ENCODE results near the gene EIF5AL1. TPM values are rescaled to one million over a fixed set of nuclear protein-coding genes. Genes with fewer than 3 reads are reported as not detected.
"Not testable (repeated sequence)": the region's sequence is repeated elsewhere in the genome, so short reads cannot be mapped to it uniquely, and the experiment has no call there.

Gene EIF5AL1
- total and polyA plus RNA-seq, 4 donors: 0.05 to 2.1 (median 0.52) TPM

DNA sequence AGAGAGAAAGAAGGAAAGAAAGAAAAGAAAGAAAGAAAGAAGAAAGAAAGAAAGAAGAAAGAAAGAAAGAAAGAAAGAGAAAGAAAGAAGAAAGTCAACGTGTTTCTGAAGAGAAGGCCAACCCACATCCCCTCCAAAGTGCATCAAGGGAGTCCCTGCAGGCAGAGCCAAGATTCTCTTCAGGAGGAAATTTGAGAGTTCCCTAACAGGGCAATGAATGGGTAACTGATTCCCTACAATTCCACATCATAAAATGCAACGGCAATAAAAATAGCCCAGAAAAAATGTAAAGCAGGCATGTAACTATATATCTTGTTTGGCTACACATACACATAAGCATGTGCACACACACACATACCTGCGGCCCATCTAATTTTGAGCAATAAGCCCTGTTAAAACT lies 32.1 kb downstream of the EIF5AL1 start:
- H3K27ac ChIP-seq (ENCODE audit: low read depth in 1 of 2, low read length in 2 of 2); H3K9ac ChIP-seq (ENCODE audit: low read depth in 1 of 2, low read length in 2 of 2); DNase-seq (ENCODE audit: low spot score); H3K4me3 ChIP-seq (ENCODE audit: low read depth in 1 of 3, low read length in 3 of 3); H3K9me3 ChIP-seq (ENCODE audit: control insufficient read depth in 4 of 4, low read length in 3 of 4); H3K36me3 ChIP-seq (ENCODE audit: control insufficient read depth in 4 of 4, insufficient read depth in 3 of 4, low read depth in 1 of 4, low read length in 3 of 4); H3K4me1 ChIP-seq (ENCODE audit: control insufficient read depth in 4 of 4, insufficient read depth in 4 of 4, low read length in 3 of 4); H3K27me3 ChIP-seq (ENCODE audit: control insufficient read depth in 4 of 4, insufficient read depth in 4 of 4, low read length in 3 of 4): not testable (repeated sequence)
- 89% methylated on average over 3 of the region's 3 CpGs for WGBS

- H3K36me3 ChIP-seq (ENCODE audit: control insufficient read depth in 4 of 4, insufficient read depth in 3 of 4, low read depth in 1 of 4, low read length in 3 of 4); H3K27ac ChIP-seq (ENCODE audit: low read depth in 1 of 2, low read length in 2 of 2); H3K4me1 ChIP-seq (ENCODE audit: control insufficient read depth in 4 of 4, insufficient read depth in 4 of 4, low read length in 3 of 4); H3K9ac ChIP-seq (ENCODE audit: low read depth in 1 of 2, low read length in 2 of 2); DNase-seq (ENCODE audit: low spot score); H3K27me3 ChIP-seq (ENCODE audit: control insufficient read depth in 4 of 4, insufficient read depth in 4 of 4, low read length in 3 of 4); H3K9me3 ChIP-seq (ENCODE audit: control insufficient read depth in 4 of 4, low read length in 3 of 4); H3K4me3 ChIP-seq (ENCODE audit: low read depth in 1 of 3, low read length in 3 of 3): not testable (repeated sequence)
- WGBS: 82% methylated on average over 3 of the region's 3 CpGs
Observed at GRCh38 chr10:79544926-79545659, 32.8 kb downstream of the EIF5AL1 start.

DNA sequence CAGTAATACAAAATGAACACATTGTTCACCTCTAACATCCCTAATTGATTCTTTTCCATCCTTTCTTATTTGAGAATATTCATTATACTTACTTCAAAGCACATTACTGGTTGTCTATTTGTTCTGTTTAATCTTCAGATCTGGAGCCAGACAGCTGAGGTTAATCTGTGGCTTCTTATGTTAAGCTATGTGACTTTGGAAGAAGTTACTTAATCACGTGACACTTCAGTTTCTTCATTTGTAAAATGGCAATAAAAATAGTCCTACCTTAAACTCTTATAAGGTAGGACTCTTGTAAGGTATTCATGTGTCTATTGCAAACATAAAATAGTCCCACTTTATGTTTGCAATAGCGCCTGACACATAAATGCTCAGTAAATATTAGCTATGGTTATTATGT lies 34.8 kb downstream of the EIF5AL1 start:
- not testable (repeated sequence) for H3K9me3 ChIP-seq (ENCODE audit: control insufficient read depth in 4 of 4, low read length in 3 of 4); H3K27ac ChIP-seq (ENCODE audit: low read depth in 1 of 2, low read length in 2 of 2); H3K27me3 ChIP-seq (ENCODE audit: control insufficient read depth in 4 of 4, insufficient read depth in 4 of 4, low read length in 3 of 4); H3K36me3 ChIP-seq (ENCODE audit: control insufficient read depth in 4 of 4, insufficient read depth in 3 of 4, low read depth in 1 of 4, low read length in 3 of 4); H3K9ac ChIP-seq (ENCODE audit: low read depth in 1 of 2, low read length in 2 of 2); H3K4me1 ChIP-seq (ENCODE audit: control insufficient read depth in 4 of 4, insufficient read depth in 4 of 4, low read length in 3 of 4); DNase-seq (ENCODE audit: low spot score); H3K4me3 ChIP-seq (ENCODE audit: low read depth in 1 of 3, low read length in 3 of 3)
- WGBS: 88% methylated on average over 2 of the region's 2 CpGs

DNA sequence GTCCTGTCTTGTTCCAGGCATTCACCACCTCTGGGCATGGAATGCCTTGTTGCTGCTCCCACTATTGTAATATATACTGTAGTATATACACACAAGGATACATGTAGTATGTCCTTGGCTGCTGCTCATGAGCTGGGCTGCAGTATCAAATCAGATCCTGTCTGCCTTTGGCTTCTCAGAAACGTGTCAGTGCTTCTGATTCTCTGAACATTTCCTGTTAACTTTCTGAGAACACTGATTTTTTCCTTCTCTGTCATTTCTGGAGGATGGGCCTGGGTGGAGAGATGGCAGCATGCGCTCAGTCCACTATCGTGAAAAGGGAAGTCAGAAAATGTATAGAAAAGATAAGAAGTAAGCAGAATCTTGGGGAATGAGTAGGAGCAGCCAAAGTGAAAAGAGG lies 35.6 kb downstream of the EIF5AL1 start:
- H3K9me3 ChIP-seq (ENCODE audit: control insufficient read depth in 4 of 4, low read length in 3 of 4): no peaks in the 10 kb centered on the region
- no peak for DNase-seq (ENCODE audit: low spot score)
- 68% methylated on average over 3 of the region's 3 CpGs for WGBS
- no peaks in the 10 kb centered on the region for H3K4me1 ChIP-seq (ENCODE audit: control insufficient read depth in 4 of 4, insufficient read depth in 4 of 4, low read length in 3 of 4)
- no peak overlapping the region for H3K9ac ChIP-seq (ENCODE audit: low read depth in 1 of 2, low read length in 2 of 2)
- no peak for TF ChIP-seq SP1 (IDR thresholded peaks at IDR 0.05)
- no peak for TF ChIP-seq YY1 (IDR thresholded peaks at IDR 0.05)
- TF ChIP-seq, protein P1, sequence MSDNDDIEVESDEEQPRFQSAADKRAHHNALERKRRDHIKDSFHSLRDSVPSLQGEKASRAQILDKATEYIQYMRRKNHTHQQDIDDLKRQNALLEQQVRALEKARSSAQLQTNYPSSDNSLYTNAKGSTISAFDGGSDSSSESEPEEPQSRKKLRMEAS (IDR thresholded peaks at IDR 0.05): no peak
- no peak for TF ChIP-seq HNF4G (IDR thresholded peaks at IDR 0.05)
- TF ChIP-seq FOXA2 (IDR thresholded peaks at IDR 0.05): no peak
- no peak for TF ChIP-seq RXRA (IDR thresholded peaks at IDR 0.05)
- H3K36me3 ChIP-seq (ENCODE audit: control insufficient read depth in 4 of 4, insufficient read depth in 3 of 4, low read depth in 1 of 4, low read length in 3 of 4): no peaks in the 10 kb centered on the region
- no peaks in the 10 kb centered on the region for H3K27me3 ChIP-seq (ENCODE audit: control insufficient read depth in 4 of 4, insufficient read depth in 4 of 4, low read length in 3 of 4)
- no peak overlapping the region for H3K4me3 ChIP-seq (ENCODE audit: low read depth in 1 of 3, low read length in 3 of 3)
- no peak overlapping the region for H3K27ac ChIP-seq (ENCODE audit: low read depth in 1 of 2, low read length in 2 of 2)

GRCh38 chr10:79552143-79552542 lies 39.8 kb downstream of the EIF5AL1 start:
- DNase-seq (ENCODE audit: low spot score): no peak
- Histone ChIP-seq H3K9me3 (ENCODE audit: control insufficient read depth in 4 of 4, low read length in 3 of 4) (no peaks in the 10 kb centered on the region), H3K27ac (ENCODE audit: low read depth in 1 of 2, low read length in 2 of 2) (no peak overlapping the region), H3K4me3 (ENCODE audit: low read depth in 1 of 3, low read length in 3 of 3) (no peak overlapping the region), H3K36me3 (ENCODE audit: control insufficient read depth in 4 of 4, insufficient read depth in 3 of 4, low read depth in 1 of 4, low read length in 3 of 4) (no peaks in the 10 kb centered on the region), H3K4me1 (ENCODE audit: control insufficient read depth in 4 of 4, insufficient read depth in 4 of 4, low read length in 3 of 4) (no peaks in the 10 kb centered on the region), H3K27me3 (ENCODE audit: control insufficient read depth in 4 of 4, insufficient read depth in 4 of 4, low read length in 3 of 4) (no peaks in the 10 kb centered on the region), H3K9ac (ENCODE audit: low read depth in 1 of 2, low read length in 2 of 2) (no peak overlapping the region)
- 87% methylated on average over 2 of the region's 2 CpGs for WGBS
- TF ChIP-seq TAF1 (conservative IDR thresholded peaks at IDR 0.05) (no peak), YY1 (IDR thresholded peaks at IDR 0.05) (no peak), NR2F2 (IDR thresholded peaks at IDR 0.05) (no peak), HNF4G (IDR thresholded peaks at IDR 0.05) (no peak), RAD21 (IDR thresholded peaks at IDR 0.05) (no peak), GABPA (IDR thresholded peaks at IDR 0.05 in 1 of 2, conservative IDR thresholded peaks at IDR 0.05 in 1 of 2) (no peak), ZBTB33 (IDR thresholded peaks at IDR 0.05) (no peak)
- TF ChIP-seq, protein P1 (IDR thresholded peaks at IDR 0.05): no peak
- TF ChIP-seq, protein P2, sequence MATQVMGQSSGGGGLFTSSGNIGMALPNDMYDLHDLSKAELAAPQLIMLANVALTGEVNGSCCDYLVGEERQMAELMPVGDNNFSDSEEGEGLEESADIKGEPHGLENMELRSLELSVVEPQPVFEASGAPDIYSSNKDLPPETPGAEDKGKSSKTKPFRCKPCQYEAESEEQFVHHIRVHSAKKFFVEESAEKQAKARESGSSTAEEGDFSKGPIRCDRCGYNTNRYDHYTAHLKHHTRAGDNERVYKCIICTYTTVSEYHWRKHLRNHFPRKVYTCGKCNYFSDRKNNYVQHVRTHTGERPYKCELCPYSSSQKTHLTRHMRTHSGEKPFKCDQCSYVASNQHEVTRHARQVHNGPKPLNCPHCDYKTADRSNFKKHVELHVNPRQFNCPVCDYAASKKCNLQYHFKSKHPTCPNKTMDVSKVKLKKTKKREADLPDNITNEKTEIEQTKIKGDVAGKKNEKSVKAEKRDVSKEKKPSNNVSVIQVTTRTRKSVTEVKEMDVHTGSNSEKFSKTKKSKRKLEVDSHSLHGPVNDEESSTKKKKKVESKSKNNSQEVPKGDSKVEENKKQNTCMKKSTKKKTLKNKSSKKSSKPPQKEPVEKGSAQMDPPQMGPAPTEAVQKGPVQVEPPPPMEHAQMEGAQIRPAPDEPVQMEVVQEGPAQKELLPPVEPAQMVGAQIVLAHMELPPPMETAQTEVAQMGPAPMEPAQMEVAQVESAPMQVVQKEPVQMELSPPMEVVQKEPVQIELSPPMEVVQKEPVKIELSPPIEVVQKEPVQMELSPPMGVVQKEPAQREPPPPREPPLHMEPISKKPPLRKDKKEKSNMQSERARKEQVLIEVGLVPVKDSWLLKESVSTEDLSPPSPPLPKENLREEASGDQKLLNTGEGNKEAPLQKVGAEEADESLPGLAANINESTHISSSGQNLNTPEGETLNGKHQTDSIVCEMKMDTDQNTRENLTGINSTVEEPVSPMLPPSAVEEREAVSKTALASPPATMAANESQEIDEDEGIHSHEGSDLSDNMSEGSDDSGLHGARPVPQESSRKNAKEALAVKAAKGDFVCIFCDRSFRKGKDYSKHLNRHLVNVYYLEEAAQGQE (IDR thresholded peaks at IDR 0.05): no peak

Measured in liver (tissue), 9 donors.